Measurements from ENCODE around the gene IQGAP1. TPM values are rescaled to one million over a fixed set of nuclear protein-coding genes. Genes with fewer than 3 reads are reported as not detected.
A peak's percentile ranks its signal among the peaks of the same experiment; 100 is the strongest.

Gene IQGAP1
- total and polyA plus RNA-seq, 2 of the 13 experiments (the other 11 are each of a cell fraction or from before 2014, with no cell fraction given): 29.5 to 37.9 TPM

- TF ChIP-seq, protein P1, sequence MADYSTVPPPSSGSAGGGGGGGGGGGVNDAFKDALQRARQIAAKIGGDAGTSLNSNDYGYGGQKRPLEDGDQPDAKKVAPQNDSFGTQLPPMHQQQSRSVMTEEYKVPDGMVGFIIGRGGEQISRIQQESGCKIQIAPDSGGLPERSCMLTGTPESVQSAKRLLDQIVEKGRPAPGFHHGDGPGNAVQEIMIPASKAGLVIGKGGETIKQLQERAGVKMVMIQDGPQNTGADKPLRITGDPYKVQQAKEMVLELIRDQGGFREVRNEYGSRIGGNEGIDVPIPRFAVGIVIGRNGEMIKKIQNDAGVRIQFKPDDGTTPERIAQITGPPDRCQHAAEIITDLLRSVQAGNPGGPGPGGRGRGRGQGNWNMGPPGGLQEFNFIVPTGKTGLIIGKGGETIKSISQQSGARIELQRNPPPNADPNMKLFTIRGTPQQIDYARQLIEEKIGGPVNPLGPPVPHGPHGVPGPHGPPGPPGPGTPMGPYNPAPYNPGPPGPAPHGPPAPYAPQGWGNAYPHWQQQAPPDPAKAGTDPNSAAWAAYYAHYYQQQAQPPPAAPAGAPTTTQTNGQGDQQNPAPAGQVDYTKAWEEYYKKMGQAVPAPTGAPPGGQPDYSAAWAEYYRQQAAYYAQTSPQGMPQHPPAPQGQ (CRISPR knock-in tag; IDR thresholded peaks at IDR 0.05; ENCODE audit: borderline replicate concordance): no peak
- TF ChIP-seq ZFP36L2 (CRISPR knock-in tag; IDR thresholded peaks at IDR 0.05): no peak
- no peak for TF ChIP-seq HMG20A (CRISPR knock-in tag; IDR thresholded peaks at IDR 0.05; ENCODE audit: borderline replicate concordance)
- TF ChIP-seq, protein P2, sequence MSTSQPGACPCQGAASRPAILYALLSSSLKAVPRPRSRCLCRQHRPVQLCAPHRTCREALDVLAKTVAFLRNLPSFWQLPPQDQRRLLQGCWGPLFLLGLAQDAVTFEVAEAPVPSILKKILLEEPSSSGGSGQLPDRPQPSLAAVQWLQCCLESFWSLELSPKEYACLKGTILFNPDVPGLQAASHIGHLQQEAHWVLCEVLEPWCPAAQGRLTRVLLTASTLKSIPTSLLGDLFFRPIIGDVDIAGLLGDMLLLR (CRISPR knock-in tag; IDR thresholded peaks at IDR 0.05): 0 out of 2 replicates have a peak, but pooled peaks have one; percentile 38
- TF ChIP-seq KMT2B (CRISPR knock-in tag; IDR thresholded peaks at IDR 0.05): 0 out of 2 replicates have a peak, but pooled peaks have one; percentile 39
- TF ChIP-seq, protein P3, sequence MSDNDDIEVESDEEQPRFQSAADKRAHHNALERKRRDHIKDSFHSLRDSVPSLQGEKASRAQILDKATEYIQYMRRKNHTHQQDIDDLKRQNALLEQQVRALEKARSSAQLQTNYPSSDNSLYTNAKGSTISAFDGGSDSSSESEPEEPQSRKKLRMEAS (IDR thresholded peaks at IDR 0.05): peak; percentile 11; the same call in 1 of the 2 replicates
- no peak for TF ChIP-seq SRSF9 (IDR thresholded peaks at IDR 0.05; ENCODE audit: borderline replicate concordance, insufficient read depth, low read depth, low read length, poor library complexity, severe bottlenecking)
- no peak for TF ChIP-seq MLLT10 (CRISPR knock-in tag; IDR thresholded peaks at IDR 0.05)
- TF ChIP-seq ZBTB20 (CRISPR knock-in tag; IDR thresholded peaks at IDR 0.05; ENCODE audit: borderline replicate concordance, low read depth): no peak
- peak; percentile 16 for TF ChIP-seq HNRNPK (IDR thresholded peaks at IDR 0.05; ENCODE audit: low read depth, low read length, poor library complexity, severe bottlenecking)
- TF ChIP-seq ZBTB4 (CRISPR knock-in tag; IDR thresholded peaks at IDR 0.05; ENCODE audit: borderline replicate concordance): no peak
- TF ChIP-seq ZNF777 (CRISPR knock-in tag; IDR thresholded peaks at IDR 0.05): 0 out of 2 replicates have a peak, but pooled peaks have one; percentile 1
- TF ChIP-seq, protein P4, sequence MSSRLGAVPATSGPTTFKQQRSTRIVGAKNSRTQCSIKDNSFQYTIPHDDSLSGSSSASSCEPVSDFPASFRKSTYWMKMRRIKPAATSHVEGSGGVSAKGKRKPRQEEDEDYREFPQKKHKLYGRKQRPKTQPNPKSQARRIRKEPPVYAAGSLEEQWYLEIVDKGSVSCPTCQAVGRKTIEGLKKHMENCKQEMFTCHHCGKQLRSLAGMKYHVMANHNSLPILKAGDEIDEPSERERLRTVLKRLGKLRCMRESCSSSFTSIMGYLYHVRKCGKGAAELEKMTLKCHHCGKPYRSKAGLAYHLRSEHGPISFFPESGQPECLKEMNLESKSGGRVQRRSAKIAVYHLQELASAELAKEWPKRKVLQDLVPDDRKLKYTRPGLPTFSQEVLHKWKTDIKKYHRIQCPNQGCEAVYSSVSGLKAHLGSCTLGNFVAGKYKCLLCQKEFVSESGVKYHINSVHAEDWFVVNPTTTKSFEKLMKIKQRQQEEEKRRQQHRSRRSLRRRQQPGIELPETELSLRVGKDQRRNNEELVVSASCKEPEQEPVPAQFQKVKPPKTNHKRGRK (CRISPR knock-in tag; IDR thresholded peaks at IDR 0.05): no peak
These were observed 142.4 kb downstream of the IQGAP1 start (continued) for GRCh38 chr15:90530250-90531051.

Data from HepG2 (cell line).